ENCODE measurements around the gene SPTBN1. TPM values are rescaled to one million over a fixed set of nuclear protein-coding genes. Genes with fewer than 3 reads are reported as not detected.

Gene SPTBN1
- total and polyA plus RNA-seq, 3 donors from 2014 or later = 143 to 366 (median 278) TPM

GRCh38 chr2:54444503-54444902 lies 11.6 kb upstream of the SPTBN1 start:
- no peak overlapping the region for H3K27ac ChIP-seq

DNA sequence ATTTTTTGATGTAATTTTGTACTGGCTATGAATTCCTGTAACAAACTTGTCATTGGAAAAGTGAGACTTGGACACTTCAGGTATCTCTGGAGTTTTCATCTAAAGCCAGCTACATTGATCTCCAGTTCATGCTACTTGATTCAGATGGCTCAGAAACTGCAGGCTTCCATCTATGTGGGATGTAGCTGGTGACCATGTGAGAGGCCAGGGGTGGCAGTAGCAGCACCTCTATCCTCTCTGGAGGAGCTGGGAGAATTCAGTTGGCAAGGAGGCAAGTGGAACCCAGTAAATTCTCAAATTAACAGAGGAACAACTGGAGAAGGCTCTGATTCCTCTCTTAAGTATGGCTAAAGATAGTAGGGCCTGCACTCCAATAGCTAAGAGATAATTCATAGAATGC lies 10.0 kb upstream of the SPTBN1 start:
- no peak overlapping the region for H3K4me3 ChIP-seq
- intact Hi-C loops (cut with DNase I; ENCODE audit: low total_unique reads) = no loop called here
- TF ChIP-seq CTCF (IDR thresholded peaks at IDR 0.05) (no peak), POLR2A (IDR thresholded peaks at IDR 0.05) (no peak)
- H3K4me1 ChIP-seq = no peaks in the 10 kb centered on the region
- H3K9me3 ChIP-seq = no peaks in the 10 kb centered on the region
- DNase-seq = no peak
- H3K27me3 ChIP-seq = no peaks in the 10 kb centered on the region
- H3K36me3 ChIP-seq (ENCODE audit: low read depth, missing control alignments) = no peaks in the 10 kb centered on the region
- H3K27ac ChIP-seq = no peak overlapping the region

More at GRCh38 chr2:54444503-54444902, 11.6 kb upstream of the SPTBN1 start:
- 94 to 100% methylated on average over 1 of the region's 1 CpG for whole genome bisulfite sequencing, 2 donors
- DNase-seq = no peak
- H3K4me3 ChIP-seq = no peak overlapping the region
- no peak for TF ChIP-seq CTCF (IDR thresholded peaks at IDR 0.05)
- no peak for TF ChIP-seq POLR2A (IDR thresholded peaks at IDR 0.05)
- H3K27me3 ChIP-seq = no peaks in the 10 kb centered on the region
- no peaks in the 10 kb centered on the region for H3K4me1 ChIP-seq
- intact Hi-C loops (cut with DNase I; ENCODE audit: low total_unique reads) = no loop called here
- H3K9me3 ChIP-seq = no peaks in the 10 kb centered on the region
- H3K36me3 ChIP-seq (ENCODE audit: low read depth, missing control alignments) = no peaks in the 10 kb centered on the region

DNA sequence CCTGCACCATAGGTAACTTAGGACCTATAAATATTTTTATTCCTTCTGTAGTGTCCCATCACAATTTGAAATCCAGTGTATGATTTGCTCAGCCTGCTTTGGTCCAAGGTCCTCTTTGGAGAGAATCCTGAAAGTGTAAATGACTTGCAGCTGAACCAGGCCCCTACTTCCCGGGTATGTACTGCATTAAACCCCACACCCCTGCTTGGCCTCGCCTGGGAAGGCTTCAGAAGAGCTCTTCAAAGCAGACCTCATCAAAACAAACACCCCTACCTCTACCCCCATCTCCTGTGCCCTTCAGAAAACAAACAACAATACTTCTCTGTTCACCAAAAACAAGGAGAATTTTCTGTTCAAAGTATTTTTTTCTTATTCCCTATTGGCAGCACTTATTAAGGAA lies 9.5 kb upstream of the SPTBN1 start:
- TF ChIP-seq CTCF (IDR thresholded peaks at IDR 0.05) (no peak), POLR2A (IDR thresholded peaks at IDR 0.05) (no peak)
- no peak for DNase-seq
- intact Hi-C loops (cut with DNase I; ENCODE audit: low total_unique reads) = no loop called here
- Histone ChIP-seq H3K36me3 (ENCODE audit: low read depth, missing control alignments) (no peaks in the 10 kb centered on the region), H3K4me3 (no peak overlapping the region), H3K4me1 (no peaks in the 10 kb centered on the region), H3K27me3 (no peaks in the 10 kb centered on the region), H3K9me3 (no peaks in the 10 kb centered on the region), H3K27ac (no peak overlapping the region)
- WGBS, 2 donors = 69 to 78% methylated on average over 2 of the region's 2 CpGs

DNA sequence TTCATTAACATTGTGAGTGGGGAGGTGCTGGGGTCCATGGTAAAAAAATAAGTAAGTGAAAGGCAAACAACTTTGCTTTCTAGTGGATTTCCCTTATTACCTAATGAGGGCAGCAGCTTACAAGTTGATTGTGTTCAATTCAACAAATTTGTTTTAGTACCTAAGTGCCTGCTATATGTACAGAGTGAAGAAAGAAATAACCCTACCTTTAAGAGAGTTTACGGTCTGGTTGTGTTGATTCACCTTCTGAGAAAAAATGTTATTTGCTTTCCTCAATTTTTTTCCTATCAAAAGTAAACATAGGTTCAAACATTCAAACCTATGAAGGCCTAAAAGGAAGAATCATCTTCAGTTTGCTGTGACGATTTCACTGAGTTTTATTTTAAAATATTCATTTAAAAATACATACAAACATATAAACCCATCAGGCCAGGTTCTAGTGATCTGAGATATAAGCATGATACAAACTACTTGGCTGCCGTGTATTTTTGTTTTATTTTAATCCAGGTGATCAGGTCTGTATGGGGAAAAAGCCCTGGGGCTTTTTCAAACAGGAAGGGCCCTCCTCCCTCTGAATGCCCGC lies 1.5 kb upstream of the SPTBN1 start:
- no peaks in the 10 kb centered on the region for H3K9me3 ChIP-seq
- H3K36me3 ChIP-seq (ENCODE audit: low read depth, missing control alignments) = no peaks in the 10 kb centered on the region
- peak overlapping the region; percentile 97 to 98 for H3K27ac ChIP-seq
- WGBS, 2 donors = 24 to 27% methylated on average over 4 of the region's 4 CpGs
- TF ChIP-seq CTCF (IDR thresholded peaks at IDR 0.05) (no peak), POLR2A (IDR thresholded peaks at IDR 0.05) (no peak)
- H3K4me1 ChIP-seq = peaks cover 4% of the 10 kb centered on the region
- peak overlapping the region; percentile 77 to 93 for H3K4me3 ChIP-seq
- DNase-seq = no peak
- no peaks in the 10 kb centered on the region for H3K27me3 ChIP-seq
- intact Hi-C loops (cut with DNase I; ENCODE audit: low total_unique reads) = no loop called here

DNA sequence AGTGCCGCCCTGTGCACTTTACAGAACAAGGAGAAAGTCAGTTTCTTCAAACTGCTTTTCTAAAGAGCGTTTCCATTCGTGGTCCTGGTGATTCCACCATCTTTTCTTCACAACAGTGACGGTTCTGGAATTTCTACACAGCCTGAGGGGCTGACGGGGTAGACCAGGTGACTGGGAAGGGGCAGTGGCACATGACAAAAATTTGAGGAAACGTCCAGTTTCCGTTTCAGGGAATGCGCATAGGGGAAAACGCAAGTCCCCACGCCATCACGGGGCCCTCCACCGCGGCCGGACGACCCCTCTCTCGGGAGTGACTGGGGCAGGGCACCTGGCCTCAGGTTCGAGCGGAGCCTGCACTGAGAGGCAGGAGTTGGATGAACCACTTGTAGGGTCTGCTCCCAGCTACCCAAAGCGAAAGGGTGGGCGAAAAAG lies 980 bp upstream of the SPTBN1 start:
- H3K4me3 ChIP-seq = peak overlapping the region; percentile 77 to 93
- no peaks in the 10 kb centered on the region for H3K36me3 ChIP-seq (ENCODE audit: low read depth, missing control alignments)
- H3K27me3 ChIP-seq = no peaks in the 10 kb centered on the region
- H3K27ac ChIP-seq = peak overlapping the region; percentile 97 to 98
- intact Hi-C loops (cut with DNase I; ENCODE audit: low total_unique reads) = no loop called here
- H3K9me3 ChIP-seq = no peaks in the 10 kb centered on the region
- H3K4me1 ChIP-seq = peaks cover 5% of the 10 kb centered on the region
- no peak for TF ChIP-seq CTCF (IDR thresholded peaks at IDR 0.05)
- no peak for TF ChIP-seq POLR2A (IDR thresholded peaks at IDR 0.05)
- 1 to 6% methylated on average over 17 to 20 of the region's 20 CpGs for WGBS, 2 donors
- DNase-seq = peak; percentile 43
